HG02885 (cell line): Measurements from ENCODE around the gene TMEM150B.

Experiments used
- ATAC-seq: cut with Tn5 transposase; IDR thresholded peaks from one replicate; pipeline ENCODE4 v1.9.1; 2021; ENCODE audit warnings: mild to moderate bottlenecking; ENCODE audit not compliant: unreplicated experiment, poor library complexity

Gene TMEM150B

DNA sequence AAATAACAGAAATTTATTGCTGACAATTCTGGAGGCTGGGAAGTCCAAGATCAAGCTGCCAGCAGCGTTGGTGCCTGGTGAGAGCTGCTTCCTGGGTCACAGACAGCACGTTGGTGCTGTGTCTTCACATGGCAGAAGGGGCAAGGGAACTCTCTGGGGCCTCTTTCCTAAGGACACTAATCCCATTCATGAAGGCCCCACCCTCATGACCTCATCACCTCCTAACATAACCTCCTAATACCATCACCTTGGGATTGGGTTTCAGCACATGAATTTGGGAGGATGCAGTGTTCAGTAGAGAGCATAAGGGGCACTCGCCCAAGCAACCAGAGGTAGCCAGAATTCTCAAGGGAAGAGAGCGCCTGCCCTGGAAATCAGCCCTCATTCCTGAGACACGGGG lies 15.7 kb downstream of the TMEM150B start:
- no peak for ATAC-seq

DNA sequence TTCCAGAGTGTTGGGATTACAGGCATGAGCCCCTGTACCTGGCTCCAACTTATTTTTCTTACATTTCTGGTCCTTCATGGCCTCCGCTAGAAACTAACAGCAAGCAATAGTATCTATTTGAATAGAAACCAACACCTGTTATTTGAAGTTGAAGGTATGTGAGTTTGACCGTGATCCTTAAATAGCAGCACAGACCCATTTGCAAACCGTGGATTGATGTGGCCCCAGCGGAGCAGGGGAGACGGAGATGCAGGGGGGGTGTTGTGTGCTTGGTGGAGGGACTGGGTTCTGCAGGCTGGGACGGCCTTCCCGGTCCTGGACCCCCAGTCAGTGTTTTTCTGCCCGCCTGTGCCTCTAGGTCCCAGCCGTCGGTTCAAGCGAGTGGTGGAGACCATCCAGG lies 16.9 kb downstream of the TMEM150B start:
- no peak for ATAC-seq

- no peak for ATAC-seq
Observed at GRCh38 chr19:55306712-55307111, 18.4 kb downstream of the TMEM150B start.

GRCh38 chr19:55305983-55306562 lies 19.1 kb downstream of the TMEM150B start:
- ATAC-seq = no peak

- no peak for ATAC-seq
Observed at GRCh38 chr19:55305491-55305890, 19.6 kb downstream of the TMEM150B start.

DNA sequence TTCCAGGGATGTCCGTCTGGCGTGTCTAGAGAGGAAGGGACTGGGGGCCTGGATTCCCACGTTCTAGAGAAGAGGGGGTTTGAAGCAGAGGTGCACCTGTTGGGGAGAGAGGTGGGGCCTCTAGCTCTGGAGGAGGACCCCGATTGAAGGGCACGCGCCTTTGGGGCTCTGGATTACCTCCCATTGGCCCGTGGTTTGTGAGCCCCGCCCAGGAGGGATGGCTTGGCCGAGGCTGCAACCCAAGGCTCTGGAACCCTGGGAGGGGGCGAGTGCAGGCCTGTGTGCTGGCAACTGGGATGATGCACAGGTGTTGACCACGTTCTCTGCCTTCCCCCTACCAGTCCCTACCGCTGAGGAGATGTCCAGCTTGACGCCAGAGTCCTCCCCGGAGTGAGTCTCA lies 20.2 kb downstream of the TMEM150B start:
- no peak for ATAC-seq

- peak; percentile 50 for ATAC-seq
Observed at GRCh38 chr19:55304279-55304978, 20.7 kb downstream of the TMEM150B start.

DNA sequence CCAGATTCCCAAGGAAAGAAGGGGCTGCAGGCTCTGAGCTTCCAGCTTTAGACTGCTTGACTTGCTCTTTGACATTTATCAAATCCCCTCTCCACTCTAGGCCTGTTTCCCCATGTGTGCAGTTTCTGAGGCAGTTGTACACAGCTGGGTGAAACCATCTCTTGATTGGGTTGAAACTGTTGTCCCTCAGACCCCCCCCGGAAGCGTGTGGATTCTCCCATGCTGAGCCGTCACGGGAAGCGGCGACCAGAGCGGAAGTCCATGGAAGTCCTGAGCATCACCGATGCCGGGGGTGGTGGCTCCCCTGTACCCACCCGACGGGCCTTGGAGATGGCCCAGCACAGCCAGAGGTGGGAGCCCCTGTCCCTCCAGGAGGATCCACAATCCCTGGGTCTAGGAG lies 21.7 kb downstream of the TMEM150B start:
- ATAC-seq = no peak

DNA sequence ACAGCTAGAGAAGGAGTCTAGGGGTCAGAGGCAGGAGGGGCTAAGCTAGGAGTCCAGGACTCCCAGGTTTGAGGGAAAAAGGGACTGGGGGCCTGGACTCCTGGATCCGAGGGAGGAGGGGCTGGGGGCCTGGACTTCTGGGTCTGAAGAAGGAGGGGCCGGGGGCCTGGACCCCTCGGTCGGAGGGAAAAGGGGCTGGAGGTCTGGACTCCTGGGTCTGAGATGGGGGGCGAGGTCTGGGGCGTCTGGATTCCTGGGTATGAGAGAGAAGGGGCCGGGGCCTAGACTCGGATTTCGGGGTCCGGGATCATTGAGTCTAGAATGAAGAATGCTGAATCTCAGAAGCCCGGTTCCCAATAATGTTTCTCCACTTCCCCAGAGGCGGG lies 22.8 kb downstream of the TMEM150B start:
- ATAC-seq = no peak

DNA sequence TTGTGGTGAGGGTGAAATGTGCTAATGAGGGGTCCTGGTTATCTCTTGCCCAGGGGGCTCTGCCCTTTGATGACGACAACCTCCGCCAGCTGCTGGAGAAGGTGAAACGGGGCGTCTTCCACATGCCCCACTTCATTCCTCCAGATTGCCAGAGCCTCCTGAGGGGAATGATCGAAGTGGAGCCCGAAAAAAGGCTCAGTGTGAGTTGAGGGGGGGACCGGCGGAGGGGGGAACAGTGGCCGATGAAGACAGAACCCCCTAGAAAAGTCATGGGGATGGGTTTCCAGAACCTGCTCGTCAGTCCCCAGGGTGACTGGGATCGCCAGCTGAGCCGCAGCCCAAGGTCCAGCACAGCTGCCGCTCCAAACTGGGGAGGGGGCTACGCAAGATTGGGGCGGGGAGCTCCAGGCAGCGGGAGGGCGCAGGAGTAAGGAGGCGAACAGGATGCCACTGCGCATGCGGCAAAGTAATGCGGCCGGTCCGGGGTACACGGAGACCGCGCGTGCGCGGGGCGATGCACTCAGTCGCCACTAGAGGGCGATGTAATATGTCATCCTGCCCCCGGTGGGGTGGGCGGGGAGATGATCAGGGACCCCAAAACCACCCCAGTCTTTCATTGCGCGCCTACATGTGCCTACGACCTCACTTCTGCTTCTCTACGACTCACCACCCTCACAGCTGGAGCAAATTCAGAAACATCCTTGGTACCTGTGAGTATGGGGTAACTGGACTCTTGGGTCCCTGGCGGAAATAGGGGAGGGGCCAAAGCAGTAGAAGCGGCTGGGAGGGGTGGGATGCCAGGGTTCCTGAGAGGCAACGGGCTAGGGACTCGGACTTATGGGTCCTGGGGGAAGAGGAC lies 23.5 kb downstream of the TMEM150B start:
- ATAC-seq = peak; percentile 79

GRCh38 chr19:55300886-55301458 lies 24.2 kb downstream of the TMEM150B start:
- no peak for ATAC-seq

GRCh38 chr19:55299991-55300390 lies 25.1 kb downstream of the TMEM150B start:
- ATAC-seq = no peak

- no peak for ATAC-seq
Observed at GRCh38 chr19:55297267-55297666, 27.9 kb downstream of the TMEM150B start.

GRCh38 chr19:55289117-55289796 lies 35.9 kb downstream of the TMEM150B start:
- no peak for ATAC-seq

GRCh38 chr19:55287361-55288079 lies 37.6 kb downstream of the TMEM150B start:
- ATAC-seq = no peak

- ATAC-seq = no peak
Observed at GRCh38 chr19:55285229-55285890, 39.8 kb downstream of the TMEM150B start.

DNA sequence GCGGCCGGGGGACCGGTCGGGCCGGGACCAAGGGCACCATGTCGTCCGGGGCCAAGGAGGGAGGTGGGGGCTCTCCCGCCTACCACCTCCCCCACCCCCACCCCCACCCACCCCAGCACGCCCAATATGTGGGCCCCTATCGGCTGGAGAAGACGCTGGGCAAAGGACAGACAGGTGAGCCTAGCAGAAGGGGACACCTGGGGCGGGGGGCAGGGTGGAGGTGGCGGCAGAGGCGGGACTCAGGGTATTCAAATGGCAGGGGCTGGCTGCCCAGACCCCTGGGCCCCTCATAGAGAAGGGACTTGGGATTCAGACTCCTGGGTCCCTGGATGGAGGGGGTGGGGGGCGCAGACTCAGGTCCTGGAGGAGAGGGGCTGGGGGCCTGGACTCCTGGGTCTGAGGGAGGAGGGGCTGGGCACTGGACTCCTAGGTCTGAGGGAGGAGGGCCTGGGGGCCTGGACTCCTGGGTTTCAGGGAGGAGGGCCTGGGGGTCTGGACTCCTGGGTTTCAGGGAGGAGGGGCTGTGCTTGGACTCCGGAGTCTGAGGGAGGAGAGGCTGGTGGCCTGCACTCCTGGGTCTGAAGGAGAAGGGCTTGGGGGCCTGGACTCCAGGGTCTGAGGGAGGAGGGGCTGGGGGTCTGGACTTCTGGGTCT lies 40.6 kb downstream of the TMEM150B start:
- ATAC-seq = no peak

DNA sequence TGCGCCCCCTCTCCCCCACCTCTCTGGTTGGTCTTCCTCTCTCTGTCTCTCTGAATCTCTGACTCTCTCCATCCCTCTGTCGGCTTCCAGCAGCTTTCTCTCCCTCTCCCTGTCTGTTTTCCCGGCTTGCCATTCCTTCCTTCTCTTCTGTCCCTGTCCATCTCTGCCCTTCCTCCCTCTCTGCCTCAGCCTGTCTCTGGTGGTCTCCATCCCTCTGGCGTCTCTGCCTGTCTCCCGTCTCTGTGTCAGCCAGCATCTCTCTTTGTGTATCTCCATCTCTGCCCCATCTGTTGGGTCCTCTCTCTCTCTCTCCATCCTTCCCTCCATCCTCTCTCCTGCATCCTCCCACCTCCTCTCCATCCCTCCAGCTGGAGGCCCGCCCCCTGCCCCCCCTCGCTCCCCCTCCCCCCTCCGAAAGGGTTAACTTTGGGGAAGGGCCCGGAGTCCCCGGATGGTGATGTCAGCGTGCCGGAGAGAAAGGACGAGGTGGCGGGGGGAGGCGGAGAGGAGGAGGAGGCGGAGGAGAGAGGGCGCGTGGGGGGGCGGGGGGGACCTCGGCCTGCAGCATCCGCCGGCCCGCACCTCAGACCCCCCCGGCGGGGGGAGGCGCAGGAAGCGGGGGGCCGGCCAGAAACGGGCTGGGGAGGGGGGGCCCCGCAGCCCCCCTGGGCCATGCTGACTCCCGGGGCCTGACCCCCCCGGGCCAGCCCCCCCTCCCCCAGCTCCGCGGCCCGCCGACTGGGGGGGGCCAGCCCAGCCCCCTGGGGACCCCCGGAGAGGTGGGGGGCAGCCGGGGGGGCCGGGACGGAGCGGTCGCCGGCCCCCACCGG lies 41.4 kb downstream of the TMEM150B start, which contains the start of gene BRSK1:
BRSK1 (plus strand) TSS at position 450 of the 830 bp plus-strand sequence. CDS start 446 bp downstream, outside the sequence.
- no peak for ATAC-seq
